Measurements from ENCODE around the gene MICB.

- no peak for TF ChIP-seq POLR2A (IDR thresholded peaks at IDR 0.05; ENCODE audit: low read depth, low read length)
- no peak for TF ChIP-seq TAF1 (IDR thresholded peaks at IDR 0.05; ENCODE audit: borderline replicate concordance, low read depth, low read length)
Observed at GRCh38 chr6:31471711-31472110, 26.2 kb upstream of the MICB start.

Measured in GM12892 (cell line).